ENCODE measurements around the gene FILIP1.

Gene FILIP1, protein sequence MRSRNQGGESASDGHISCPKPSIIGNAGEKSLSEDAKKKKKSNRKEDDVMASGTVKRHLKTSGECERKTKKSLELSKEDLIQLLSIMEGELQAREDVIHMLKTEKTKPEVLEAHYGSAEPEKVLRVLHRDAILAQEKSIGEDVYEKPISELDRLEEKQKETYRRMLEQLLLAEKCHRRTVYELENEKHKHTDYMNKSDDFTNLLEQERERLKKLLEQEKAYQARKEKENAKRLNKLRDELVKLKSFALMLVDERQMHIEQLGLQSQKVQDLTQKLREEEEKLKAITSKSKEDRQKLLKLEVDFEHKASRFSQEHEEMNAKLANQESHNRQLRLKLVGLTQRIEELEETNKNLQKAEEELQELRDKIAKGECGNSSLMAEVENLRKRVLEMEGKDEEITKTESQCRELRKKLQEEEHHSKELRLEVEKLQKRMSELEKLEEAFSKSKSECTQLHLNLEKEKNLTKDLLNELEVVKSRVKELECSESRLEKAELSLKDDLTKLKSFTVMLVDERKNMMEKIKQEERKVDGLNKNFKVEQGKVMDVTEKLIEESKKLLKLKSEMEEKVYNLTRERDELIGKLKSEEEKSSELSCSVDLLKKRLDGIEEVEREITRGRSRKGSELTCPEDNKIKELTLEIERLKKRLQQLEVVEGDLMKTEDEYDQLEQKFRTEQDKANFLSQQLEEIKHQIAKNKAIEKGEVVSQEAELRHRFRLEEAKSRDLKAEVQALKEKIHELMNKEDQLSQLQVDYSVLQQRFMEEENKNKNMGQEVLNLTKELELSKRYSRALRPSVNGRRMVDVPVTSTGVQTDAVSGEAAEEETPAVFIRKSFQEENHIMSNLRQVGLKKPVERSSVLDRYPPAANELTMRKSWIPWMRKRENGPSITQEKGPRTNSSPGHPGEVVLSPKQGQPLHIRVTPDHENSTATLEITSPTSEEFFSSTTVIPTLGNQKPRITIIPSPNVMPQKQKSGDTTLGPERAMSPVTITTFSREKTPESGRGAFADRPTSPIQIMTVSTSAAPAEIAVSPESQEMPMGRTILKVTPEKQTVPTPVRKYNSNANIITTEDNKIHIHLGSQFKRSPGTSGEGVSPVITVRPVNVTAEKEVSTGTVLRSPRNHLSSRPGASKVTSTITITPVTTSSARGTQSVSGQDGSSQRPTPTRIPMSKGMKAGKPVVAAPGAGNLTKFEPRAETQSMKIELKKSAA (N-terminal part only)

DNA sequence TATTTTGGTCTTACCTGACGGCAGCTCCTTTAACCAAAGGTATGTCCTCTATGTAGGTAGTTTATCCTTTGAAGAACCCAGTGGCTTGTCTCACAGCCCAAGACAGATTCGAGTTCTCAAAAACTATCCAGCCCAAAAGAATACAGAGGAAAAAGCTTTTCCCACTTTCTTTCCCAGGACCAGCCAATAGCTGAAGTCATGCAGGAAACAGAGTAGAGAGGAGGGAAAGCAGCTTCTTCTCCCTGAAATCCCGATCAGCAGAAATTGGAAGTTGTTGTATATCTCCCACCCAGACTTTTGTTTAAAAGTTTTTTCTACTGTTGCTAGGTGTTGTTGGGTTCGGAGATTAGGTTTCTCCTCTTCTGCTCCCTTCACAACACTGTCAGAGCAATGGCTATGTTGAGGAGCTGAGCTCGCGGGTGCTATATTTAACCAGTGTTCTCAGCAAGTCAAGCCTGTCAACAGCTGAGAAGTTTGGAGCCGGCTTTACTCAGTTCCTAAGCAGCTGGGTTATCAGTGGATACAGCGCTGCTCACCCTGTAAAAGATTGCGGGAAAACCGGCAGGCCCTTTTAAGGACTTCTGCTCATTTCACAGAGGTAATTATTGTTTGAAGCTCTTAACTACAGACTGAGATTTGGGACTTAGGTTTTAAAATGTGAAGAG lies at the start of gene FILIP1:
FILIP1 (minus strand) TSS at position 401 of the 665 bp plus-strand sequence. CDS start 78,828 bp downstream, outside the sequence.
- ChIA-PET POLR2A (no interaction called here), CTCF (interaction anchor here (0.5 to 2.6 kb wide), 5 partner anchors 12 to 227 kb away, joined by 3 to 7 read pairs (median 3); no protein-coding TSS in a partner anchor)
- TF ChIP-seq CTCF (IDR thresholded peaks at IDR 0.05; ENCODE audit: insufficient read depth, low read length, missing control alignments) = no peak

GRCh38 chr6:75543311-75543710 lies 49.7 kb upstream of the FILIP1 start:
- DNase-seq (ENCODE audit: low read depth, low spot score) = no peak
- TF ChIP-seq CTCF (IDR thresholded peaks at IDR 0.05; ENCODE audit: insufficient read depth, low read length, missing control alignments) = no peak
- ChIA-PET POLR2A (no interaction called here), CTCF (interaction anchor here (2.0 kb wide), 1 partner anchor 276 kb away, joined by 13 read pairs; no protein-coding TSS in a partner anchor)
- no peak overlapping the region for H3K4me3 ChIP-seq (ENCODE audit: low read depth, low read length)

More for the DNA sequence above, at the start of gene FILIP1:
- no peak within 1 kb of the TSS for H3K4me3 ChIP-seq (ENCODE audit: low read depth, low read length)
- no peak for DNase-seq (ENCODE audit: low read depth, low spot score)

GRCh38 chr6:75539136-75539535 lies 45.5 kb upstream of the FILIP1 start:
- DNase-seq (ENCODE audit: low read depth, low spot score) = no peak
- no peak for TF ChIP-seq CTCF (IDR thresholded peaks at IDR 0.05; ENCODE audit: insufficient read depth, low read length, missing control alignments)
- ChIA-PET POLR2A (no interaction called here), CTCF (interaction anchor here (0.8 to 1.8 kb wide), 2 partner anchors 12 to 272 kb away, joined by 3 to 6 read pairs; no protein-coding TSS in a partner anchor)
- no peak overlapping the region for H3K4me3 ChIP-seq (ENCODE audit: low read depth, low read length)

DNA sequence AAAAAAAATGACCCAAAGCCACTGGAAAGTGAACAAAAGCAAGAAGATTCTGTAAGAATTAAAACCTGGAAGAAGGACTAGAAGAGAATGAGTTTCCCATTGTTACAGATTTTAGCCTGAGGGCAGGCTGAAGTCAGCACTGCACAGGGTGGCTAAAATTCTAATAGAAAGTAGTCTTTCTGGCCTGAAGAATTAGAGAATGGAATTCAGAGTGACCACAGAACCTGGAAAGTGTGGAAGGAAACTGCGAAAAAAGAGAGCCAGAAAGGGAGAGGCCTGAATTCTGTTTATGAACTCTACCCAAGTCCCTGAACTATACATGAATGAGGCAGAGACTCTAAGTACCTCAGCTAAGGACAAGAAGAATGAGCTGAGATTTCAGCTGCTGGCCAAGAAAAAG lies 38.9 kb upstream of the FILIP1 start:
- TF ChIP-seq CTCF (IDR thresholded peaks at IDR 0.05; ENCODE audit: insufficient read depth, low read length, missing control alignments) = no peak
- DNase-seq (ENCODE audit: low read depth, low spot score) = no peak
- no peak overlapping the region for H3K4me3 ChIP-seq (ENCODE audit: low read depth, low read length)
- CTCF ChIA-PET = interaction anchor here (1.0 to 1.4 kb wide), 2 partner anchors 235 to 237 kb away, joined by 3 to 5 read pairs; no protein-coding TSS in a partner anchor
- POLR2A ChIA-PET = no interaction called here

- no peak for TF ChIP-seq CTCF (IDR thresholded peaks at IDR 0.05; ENCODE audit: insufficient read depth, low read length, missing control alignments)
- no peak for DNase-seq (ENCODE audit: low read depth, low spot score)
- ChIA-PET CTCF (interaction anchor here (1.0 to 6.0 kb wide), 4 partner anchors 10 to 264 kb away, joined by 3 to 152 read pairs (median 50); no protein-coding TSS in a partner anchor), POLR2A (no interaction called here)
- no peak overlapping the region for H3K4me3 ChIP-seq (ENCODE audit: low read depth, low read length)
Measured at GRCh38 chr6:75531174-75531573, 37.6 kb upstream of the FILIP1 start.

Measured in AG04449 (cell line).